ENCODE results near the gene NSG2. TPM values are rescaled to one million over a fixed set of nuclear protein-coding genes. Genes with fewer than 3 reads are reported as not detected.

The NSG2 gene
- total RNA-seq, result 1 to 10 TPM; 3.4 to 5.4 (median 3.9) TPM

GRCh38 chr5:174045470-174046025 lies at the start of gene NSG2:
TSS of gene NSG2 (plus strand) at chr5:174045706. CDS start at chr5:174046756, 1,050 bp downstream.
- no peak for DNase-seq (ENCODE audit: extremely low spot score)
- Histone ChIP-seq H3K4me3 (no peak within 1 kb of the TSS), H3K27ac (replicated peaks in 1 of 4) (no peak within 1 kb of the TSS), H3K36me3 (no peaks in the 10 kb centered on the region), H3K4me1 (no peaks in the 10 kb centered on the region), H3K9me3 (no peaks in the 10 kb centered on the region), H3K27me3 (peaks cover 0 to 17% (median 0%) of the 10 kb centered on the region in 4 donors)
- intact Hi-C loops (cut with DNase I), result loop anchor here (10.0 kb wide), 1 partner anchor 269 kb away; no protein-coding TSS in a partner anchor
- no peak for TF ChIP-seq EP300 (IDR thresholded peaks at IDR 0.05)
- TF ChIP-seq, protein P1, sequence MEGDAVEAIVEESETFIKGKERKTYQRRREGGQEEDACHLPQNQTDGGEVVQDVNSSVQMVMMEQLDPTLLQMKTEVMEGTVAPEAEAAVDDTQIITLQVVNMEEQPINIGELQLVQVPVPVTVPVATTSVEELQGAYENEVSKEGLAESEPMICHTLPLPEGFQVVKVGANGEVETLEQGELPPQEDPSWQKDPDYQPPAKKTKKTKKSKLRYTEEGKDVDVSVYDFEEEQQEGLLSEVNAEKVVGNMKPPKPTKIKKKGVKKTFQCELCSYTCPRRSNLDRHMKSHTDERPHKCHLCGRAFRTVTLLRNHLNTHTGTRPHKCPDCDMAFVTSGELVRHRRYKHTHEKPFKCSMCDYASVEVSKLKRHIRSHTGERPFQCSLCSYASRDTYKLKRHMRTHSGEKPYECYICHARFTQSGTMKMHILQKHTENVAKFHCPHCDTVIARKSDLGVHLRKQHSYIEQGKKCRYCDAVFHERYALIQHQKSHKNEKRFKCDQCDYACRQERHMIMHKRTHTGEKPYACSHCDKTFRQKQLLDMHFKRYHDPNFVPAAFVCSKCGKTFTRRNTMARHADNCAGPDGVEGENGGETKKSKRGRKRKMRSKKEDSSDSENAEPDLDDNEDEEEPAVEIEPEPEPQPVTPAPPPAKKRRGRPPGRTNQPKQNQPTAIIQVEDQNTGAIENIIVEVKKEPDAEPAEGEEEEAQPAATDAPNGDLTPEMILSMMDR (IDR thresholded peaks at IDR 0.05), result peak; percentile 24 to 41 (median 33)
- no peak for TF ChIP-seq POLR2A (IDR thresholded peaks at IDR 0.05; ENCODE audit: low read depth)
- TF ChIP-seq POLR2AphosphoS5 (IDR thresholded peaks at IDR 0.05), result no peak
- WGBS, result 8% methylated on average over 4 of the region's 17 CpGs

GRCh38 chr5:173997331-173997730 lies 48.2 kb upstream of the NSG2 start:
- no peaks in the 10 kb centered on the region for H3K4me1 ChIP-seq
- no peak overlapping the region for H3K27ac ChIP-seq (replicated peaks in 1 of 4)
- no peak overlapping the region for H3K4me3 ChIP-seq
- TF ChIP-seq POLR2AphosphoS5 (IDR thresholded peaks at IDR 0.05) (no peak), EP300 (IDR thresholded peaks at IDR 0.05) (no peak), POLR2A (IDR thresholded peaks at IDR 0.05; ENCODE audit: low read depth) (no peak)
- TF ChIP-seq, protein P1 (IDR thresholded peaks at IDR 0.05), result no peak
- 68% methylated on average over 4 of the region's 4 CpGs for WGBS
- H3K27me3 ChIP-seq, result peaks cover 0 to 11% (median 0%) of the 10 kb centered on the region in 4 donors
- no peak for DNase-seq (ENCODE audit: extremely low spot score)
- no peaks in the 10 kb centered on the region for H3K36me3 ChIP-seq
- no peaks in the 10 kb centered on the region for H3K9me3 ChIP-seq
- intact Hi-C loops (cut with DNase I), result no loop called here

DNA sequence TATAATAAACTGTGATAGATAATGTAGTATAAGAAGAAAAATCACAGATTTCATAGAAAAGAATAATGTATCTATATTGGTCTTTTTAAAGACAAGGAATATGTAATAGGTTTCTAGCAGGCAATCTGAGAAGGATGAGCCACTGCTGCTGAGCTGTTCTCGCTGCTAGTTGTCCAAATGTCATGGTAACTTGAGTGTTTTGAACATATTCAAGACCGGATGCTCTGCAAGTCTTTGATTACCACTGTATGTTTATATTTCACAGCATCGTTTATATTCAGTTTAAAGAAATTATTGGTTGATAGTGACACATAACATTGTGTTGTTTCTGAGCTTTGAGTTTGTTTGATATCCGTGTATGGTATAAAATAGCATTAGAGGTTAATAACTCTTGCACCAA lies 47.0 kb upstream of the NSG2 start:
- no peak overlapping the region for H3K27ac ChIP-seq (replicated peaks in 1 of 4)
- WGBS, result 34% methylated on average over 4 of the region's 4 CpGs
- no peak for TF ChIP-seq POLR2A (IDR thresholded peaks at IDR 0.05; ENCODE audit: low read depth)
- TF ChIP-seq EP300 (IDR thresholded peaks at IDR 0.05), result no peak
- TF ChIP-seq, protein P1 (IDR thresholded peaks at IDR 0.05), result no peak
- TF ChIP-seq POLR2AphosphoS5 (IDR thresholded peaks at IDR 0.05), result no peak

DNA sequence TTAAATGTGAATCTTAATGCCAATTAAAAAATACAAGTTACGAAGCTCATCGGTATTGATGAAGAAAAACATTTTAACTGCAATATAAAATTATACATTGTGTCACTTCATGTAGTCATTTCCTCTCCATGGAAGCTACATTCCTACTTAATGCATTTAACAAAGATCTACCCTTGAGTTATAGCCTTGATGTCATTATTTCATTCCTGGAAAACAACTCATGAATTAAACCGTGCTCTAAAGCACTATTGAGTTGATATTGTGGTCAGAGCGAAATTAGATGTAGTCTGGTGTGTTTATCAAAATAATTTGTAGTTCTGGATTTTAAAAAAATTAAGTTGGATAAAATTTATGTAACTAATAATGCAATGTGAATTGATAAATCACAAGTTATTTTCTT lies 45.4 kb upstream of the NSG2 start:
- Histone ChIP-seq H3K27me3 (no peaks in the 10 kb centered on the region), H3K36me3 (no peaks in the 10 kb centered on the region), H3K4me3 (no peak overlapping the region), H3K4me1 (no peaks in the 10 kb centered on the region), H3K9me3 (no peaks in the 10 kb centered on the region), H3K27ac (replicated peaks in 1 of 4) (no peak overlapping the region)
- TF ChIP-seq, protein P1 (IDR thresholded peaks at IDR 0.05), result no peak
- TF ChIP-seq EP300 (IDR thresholded peaks at IDR 0.05) (no peak), POLR2A (IDR thresholded peaks at IDR 0.05; ENCODE audit: low read depth) (no peak), POLR2AphosphoS5 (IDR thresholded peaks at IDR 0.05) (no peak)
- no peak for DNase-seq (ENCODE audit: extremely low spot score)
- 79% methylated on average over 4 of the region's 4 CpGs for WGBS
- intact Hi-C loops (cut with DNase I), result no loop called here

More for the DNA sequence above, 47.0 kb upstream of the NSG2 start:
- H3K36me3 ChIP-seq, result no peaks in the 10 kb centered on the region
- no peak overlapping the region for H3K4me3 ChIP-seq
- intact Hi-C loops (cut with DNase I), result no loop called here
- H3K27me3 ChIP-seq, result peaks cover 0 to 3% (median 0%) of the 10 kb centered on the region in 4 donors
- no peaks in the 10 kb centered on the region for H3K4me1 ChIP-seq
- no peaks in the 10 kb centered on the region for H3K9me3 ChIP-seq
- DNase-seq (ENCODE audit: extremely low spot score), result no peak

- TF ChIP-seq POLR2A (IDR thresholded peaks at IDR 0.05; ENCODE audit: low read depth) (no peak), EP300 (IDR thresholded peaks at IDR 0.05) (no peak), POLR2AphosphoS5 (IDR thresholded peaks at IDR 0.05) (no peak)
- TF ChIP-seq, protein P1 (IDR thresholded peaks at IDR 0.05), result no peak
- intact Hi-C loops (cut with DNase I), result no loop called here
- no peak for DNase-seq (ENCODE audit: extremely low spot score)
- no peaks in the 10 kb centered on the region for H3K4me1 ChIP-seq
- H3K4me3 ChIP-seq, result no peak overlapping the region
- no peaks in the 10 kb centered on the region for H3K9me3 ChIP-seq
- no peaks in the 10 kb centered on the region for H3K36me3 ChIP-seq
- no peak overlapping the region for H3K27ac ChIP-seq (replicated peaks in 1 of 4)
- no peaks in the 10 kb centered on the region for H3K27me3 ChIP-seq
Observed at GRCh38 chr5:174003795-174004194, 41.7 kb upstream of the NSG2 start.

Data from esophagus muscularis mucosa (tissue), 4 donors.